Nephron progenitor cell (in vitro differentiated cells): ENCODE data around the gene PTX4.

Source experiments
- DNase-seq: peaks from one replicate; pipeline ENCODE4 v3.0.0; 2021
- H3K27ac Mint-ChIP-seq: 2 replicates; pipeline ENCODE4 v1.8.0; 2021; ENCODE audit warnings: mild to moderate bottlenecking, moderate library complexity, mixed read lengths
- H3K27me3 Mint-ChIP-seq: 2 replicates; pipeline ENCODE4 v1.8.0; 2021; ENCODE audit warnings: mild to moderate bottlenecking, low read depth, mixed read lengths; ENCODE audit not compliant: poor library complexity
- H3K36me3 Mint-ChIP-seq: 2 replicates; pipeline ENCODE4 v1.8.0; 2021; ENCODE audit warnings: low read depth, mixed read lengths
- H3K4me1 Mint-ChIP-seq: 2 replicates; pipeline ENCODE4 v1.8.0; 2021; ENCODE audit warnings: mixed read lengths
- H3K4me3 Mint-ChIP-seq: 2 replicates; pipeline ENCODE4 v1.8.0; 2021; ENCODE audit warnings: mild to moderate bottlenecking, moderate library complexity, mixed read lengths
- H3K9me3 Mint-ChIP-seq: 2 replicates; pipeline ENCODE4 v1.8.0; 2021; ENCODE audit warnings: mild to moderate bottlenecking, moderate library complexity, mixed read lengths
- TF ChIP-seq, protein P1 (sequence below): fragments of 200-600 bp; sonication (generic); IDR thresholded peaks from 2 replicates; pipeline ENCODE4 v1.5.0; 2021; ENCODE audit warnings: antibody characterized with exemption

Gene PTX4

DNA sequence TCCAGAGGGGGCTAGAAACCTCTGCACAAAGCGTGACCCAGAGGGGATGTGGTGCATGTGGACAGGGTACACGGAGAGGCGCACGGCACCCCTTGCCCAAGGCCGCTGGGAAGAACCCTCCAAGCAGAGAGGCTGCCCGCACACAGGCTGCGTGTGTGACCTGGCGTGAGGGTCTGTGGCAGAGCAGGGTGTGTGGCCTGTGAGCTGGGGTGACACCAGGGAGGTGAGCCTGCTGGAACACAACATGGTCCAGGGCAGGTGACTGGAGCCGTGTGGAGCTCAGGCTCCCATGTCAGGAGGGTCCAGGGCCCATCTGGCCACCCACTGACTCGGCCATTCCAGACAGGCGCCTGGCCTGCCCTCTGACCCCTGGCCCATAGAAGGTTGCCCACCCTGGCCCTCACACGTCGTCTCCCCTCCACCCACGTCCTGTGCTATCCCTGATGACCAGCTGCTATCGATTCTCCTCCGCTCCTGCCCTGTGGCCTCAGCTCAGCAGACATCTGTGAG, 29.9 kb upstream of the PTX4 start:
- Mint-ChIP-seq H3K36me3 (peaks cover 53% of the 10 kb centered on the region), H3K27me3 (no peaks in the 10 kb centered on the region), H3K27ac (no peak overlapping the region), H3K4me1 (no peaks in the 10 kb centered on the region), H3K4me3 (no peak overlapping the region), H3K9me3 (peaks cover 29% of the 10 kb centered on the region)
- DNase-seq, result no peak
- TF ChIP-seq, protein P1, sequence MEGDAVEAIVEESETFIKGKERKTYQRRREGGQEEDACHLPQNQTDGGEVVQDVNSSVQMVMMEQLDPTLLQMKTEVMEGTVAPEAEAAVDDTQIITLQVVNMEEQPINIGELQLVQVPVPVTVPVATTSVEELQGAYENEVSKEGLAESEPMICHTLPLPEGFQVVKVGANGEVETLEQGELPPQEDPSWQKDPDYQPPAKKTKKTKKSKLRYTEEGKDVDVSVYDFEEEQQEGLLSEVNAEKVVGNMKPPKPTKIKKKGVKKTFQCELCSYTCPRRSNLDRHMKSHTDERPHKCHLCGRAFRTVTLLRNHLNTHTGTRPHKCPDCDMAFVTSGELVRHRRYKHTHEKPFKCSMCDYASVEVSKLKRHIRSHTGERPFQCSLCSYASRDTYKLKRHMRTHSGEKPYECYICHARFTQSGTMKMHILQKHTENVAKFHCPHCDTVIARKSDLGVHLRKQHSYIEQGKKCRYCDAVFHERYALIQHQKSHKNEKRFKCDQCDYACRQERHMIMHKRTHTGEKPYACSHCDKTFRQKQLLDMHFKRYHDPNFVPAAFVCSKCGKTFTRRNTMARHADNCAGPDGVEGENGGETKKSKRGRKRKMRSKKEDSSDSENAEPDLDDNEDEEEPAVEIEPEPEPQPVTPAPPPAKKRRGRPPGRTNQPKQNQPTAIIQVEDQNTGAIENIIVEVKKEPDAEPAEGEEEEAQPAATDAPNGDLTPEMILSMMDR, result no peak

DNA sequence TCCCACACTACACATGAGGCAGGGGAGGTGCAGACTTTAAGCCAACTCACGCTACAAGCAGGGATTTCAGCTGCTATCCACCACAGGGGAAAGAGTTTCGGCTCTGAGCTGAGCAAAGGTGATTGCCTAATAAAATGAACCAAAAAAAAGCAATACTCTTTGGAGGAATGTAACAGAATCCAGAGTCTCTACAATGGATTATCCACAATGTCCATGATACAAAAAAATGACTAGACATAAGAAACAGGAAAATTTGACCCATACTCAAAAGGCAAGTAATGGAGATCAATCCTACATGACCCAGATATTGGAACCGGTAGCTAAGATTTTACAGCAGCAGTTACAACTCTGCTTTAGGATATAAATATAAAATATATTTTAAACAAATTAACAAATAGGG, 25.8 kb upstream of the PTX4 start:
- Mint-ChIP-seq H3K9me3 (peaks cover 44% of the 10 kb centered on the region), H3K4me3 (no peak overlapping the region), H3K4me1 (peaks cover 7% of the 10 kb centered on the region), H3K27me3 (no peaks in the 10 kb centered on the region), H3K27ac (no peak overlapping the region), H3K36me3 (peaks cover 65% of the 10 kb centered on the region)
- no peak for DNase-seq
- TF ChIP-seq, protein P1, result no peak

DNA sequence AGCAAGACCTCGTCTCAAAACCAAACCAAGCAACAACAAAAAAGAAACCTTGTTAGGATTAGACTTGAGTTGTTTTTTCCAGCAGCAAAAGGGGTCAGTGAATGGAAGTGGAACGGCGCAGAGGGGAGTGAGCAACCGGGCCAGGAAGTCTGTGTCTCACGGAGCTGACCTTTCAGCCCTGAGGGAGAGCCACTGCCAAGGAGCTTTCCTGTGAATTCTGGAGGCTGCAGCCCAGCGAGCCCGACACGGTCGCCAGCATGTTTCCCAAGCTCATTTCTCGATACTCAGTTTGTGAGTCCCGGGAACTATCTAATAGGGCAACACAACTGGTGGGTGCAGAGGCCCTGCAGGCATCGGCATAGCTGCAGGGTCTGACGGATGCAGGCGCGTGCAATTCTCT, 24.0 kb upstream of the PTX4 start:
- Mint-ChIP-seq H3K9me3 (peaks cover 44% of the 10 kb centered on the region), H3K4me1 (peaks cover 7% of the 10 kb centered on the region), H3K27ac (no peak overlapping the region), H3K4me3 (no peak overlapping the region), H3K36me3 (peaks cover 54% of the 10 kb centered on the region), H3K27me3 (no peaks in the 10 kb centered on the region)
- DNase-seq, result no peak
- TF ChIP-seq, protein P1, result no peak

DNA sequence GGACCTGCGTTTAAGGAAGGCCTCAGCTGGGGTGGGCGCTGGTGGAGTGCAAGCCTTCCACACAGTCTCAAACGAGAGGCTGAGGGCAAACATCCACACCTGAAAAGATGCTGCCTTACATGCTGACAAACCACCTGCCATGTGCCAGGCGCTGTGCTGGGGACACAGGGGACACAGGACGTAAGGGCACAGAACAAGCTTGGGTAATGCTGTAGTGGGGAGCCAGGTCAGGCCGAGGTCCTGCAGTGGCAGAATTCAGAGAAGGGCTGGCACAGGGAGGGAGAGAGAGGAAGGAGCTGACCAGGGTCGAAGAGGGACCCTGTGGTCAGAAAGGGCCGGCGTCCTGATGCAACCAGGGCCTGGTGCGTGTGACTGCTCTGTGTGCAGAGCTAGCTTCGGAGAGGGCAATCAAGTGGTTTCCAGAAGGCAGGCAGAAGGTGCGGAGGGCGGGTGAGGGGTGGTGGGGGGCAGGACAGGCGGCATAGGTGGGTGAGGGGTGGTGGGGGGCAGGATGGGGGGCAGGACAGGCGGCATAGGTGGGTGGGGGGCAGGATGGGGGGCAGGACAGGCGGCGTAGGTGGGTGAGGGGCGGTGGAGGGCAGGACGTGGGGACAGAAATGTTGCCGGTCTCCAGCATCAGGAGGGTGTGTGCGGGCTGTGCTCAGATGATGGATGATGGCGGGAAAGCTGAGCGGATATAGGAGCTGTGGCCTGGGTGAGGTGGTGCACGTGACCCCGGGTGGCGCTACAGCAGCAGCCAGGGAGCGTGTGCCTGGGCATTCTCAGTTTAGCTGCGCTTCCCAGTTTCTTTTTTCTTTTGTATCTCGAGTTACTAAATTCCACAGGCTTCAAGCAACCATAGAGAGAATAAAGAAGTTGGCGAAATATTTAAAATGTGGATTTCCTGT, 23.2 kb upstream of the PTX4 start:
- TF ChIP-seq, protein P1, result no peak
- H3K9me3 Mint-ChIP-seq, result peaks cover 44% of the 10 kb centered on the region

DNA sequence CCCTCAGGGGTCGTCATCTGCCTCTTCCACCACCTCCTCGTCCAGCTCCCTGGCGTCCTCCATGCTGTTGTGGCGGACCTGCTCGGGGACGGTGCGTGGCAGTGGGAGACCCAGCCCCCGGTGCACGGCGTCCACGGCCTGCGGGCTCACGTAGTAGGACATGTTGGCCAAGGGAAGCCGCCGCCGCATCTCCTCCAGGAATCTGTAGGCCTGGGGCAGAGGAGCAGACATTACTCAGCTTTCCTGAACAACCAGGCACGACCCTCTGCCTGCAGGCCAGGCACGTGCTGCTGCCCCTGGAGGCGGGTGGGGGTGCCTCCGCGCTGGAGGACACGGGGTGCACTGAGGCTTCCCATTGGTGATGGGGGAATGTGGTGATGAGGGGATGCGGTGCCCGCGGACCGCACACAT, 22.2 kb upstream of the PTX4 start:
- Mint-ChIP-seq H3K36me3 (peaks cover 50% of the 10 kb centered on the region), H3K4me1 (peaks cover 7% of the 10 kb centered on the region), H3K9me3 (peaks cover 36% of the 10 kb centered on the region), H3K4me3 (no peak overlapping the region), H3K27ac (no peak overlapping the region), H3K27me3 (no peaks in the 10 kb centered on the region)
- TF ChIP-seq, protein P1, result no peak
- DNase-seq, result no peak

More for the DNA sequence above, 23.2 kb upstream of the PTX4 start:
- peak overlapping the region; percentile 58 for H3K27ac Mint-ChIP-seq
- H3K36me3 Mint-ChIP-seq, result peaks cover 60% of the 10 kb centered on the region
- no peak overlapping the region for H3K4me3 Mint-ChIP-seq
- H3K4me1 Mint-ChIP-seq, result peaks cover 7% of the 10 kb centered on the region
- no peaks in the 10 kb centered on the region for H3K27me3 Mint-ChIP-seq
- no peak for DNase-seq

DNA sequence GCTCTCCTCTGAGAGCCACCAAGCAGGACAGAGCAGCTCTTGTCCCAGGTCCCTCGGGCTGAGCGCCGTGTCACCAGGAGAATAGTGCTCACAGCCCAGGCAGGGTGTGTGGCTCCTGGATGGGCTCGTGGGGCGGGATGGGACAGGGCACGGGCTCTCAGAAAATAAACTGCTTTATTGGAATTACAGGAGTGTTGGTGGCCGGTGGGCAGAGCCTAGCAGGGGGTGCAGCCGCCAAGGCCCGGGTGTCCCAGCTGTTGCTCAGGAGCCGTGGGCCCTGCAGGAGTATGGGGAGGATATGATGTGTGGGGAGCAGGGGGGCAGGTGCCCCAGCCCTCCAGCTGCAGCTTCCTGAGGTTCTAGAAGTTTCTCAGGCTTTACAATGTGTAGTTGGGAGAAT, 21.5 kb upstream of the PTX4 start:
- DNase-seq, result no peak
- TF ChIP-seq, protein P1, result no peak
- Mint-ChIP-seq H3K27me3 (no peaks in the 10 kb centered on the region), H3K4me3 (no peak overlapping the region), H3K27ac (peak overlapping the region; percentile 72), H3K36me3 (peaks cover 43% of the 10 kb centered on the region), H3K4me1 (peaks cover 7% of the 10 kb centered on the region), H3K9me3 (peaks cover 30% of the 10 kb centered on the region)
